Naive B cell (primary cell): ENCODE data around the gene RPS21. TPM values are rescaled to one million over a fixed set of nuclear protein-coding genes. Genes with fewer than 3 reads are reported as not detected.
A peak's percentile ranks its signal among the peaks of the same experiment; 100 is the strongest.
"Not testable (repeated sequence)": the region's sequence is repeated elsewhere in the genome, so short reads cannot be mapped to it uniquely, and the experiment has no call there.

Experiments used
- ATAC-seq, 2 donors: fragments of 150-1000 bp; cut with Tn5 transposase; 2 replicates each; pipeline ENCODE4 v1.10.0; 2021; ENCODE audit warnings: low read depth in 2 of 2, mild to moderate bottlenecking in 2 of 2, moderate library complexity in 2 of 2
- DNase-seq: peaks from one replicate; pipeline ENCODE4 v3.0.0; 2022
- H3K27ac Mint-ChIP-seq, 6 donors: one replicate each; pipeline ENCODE4 v1.8.0; 2020 to 2022; ENCODE audit warnings: mild to moderate bottlenecking in 6 of 6, mixed read lengths in 6 of 6, moderate library complexity in 5 of 6, inconsistent platforms in 2 of 6
- H3K27me3 Mint-ChIP-seq, 3 donors: one replicate each; pipeline ENCODE4 v1.8.0; 2021 to 2022; ENCODE audit warnings: mixed read lengths in 3 of 3, mild to moderate bottlenecking in 1 of 3
- H3K36me3 Mint-ChIP-seq, 2 donors: one replicate each; pipeline ENCODE4 v1.8.0; 2020 to 2022; ENCODE audit warnings: mixed read lengths in 2 of 2, inconsistent platforms in 1 of 2, mild to moderate bottlenecking in 1 of 2
- H3K4me1 Mint-ChIP-seq, 3 donors: one replicate each; pipeline ENCODE4 v1.8.0; 2020 to 2022; ENCODE audit warnings: mixed read lengths in 3 of 3, inconsistent platforms in 1 of 3, mild to moderate bottlenecking in 1 of 3, moderate library complexity in 1 of 3
- H3K4me3 Mint-ChIP-seq, 8 donors: one replicate each; pipeline ENCODE4 v1.8.0; 2020 to 2022; ENCODE audit warnings: mild to moderate bottlenecking in 8 of 8, mixed read lengths in 8 of 8, moderate library complexity in 8 of 8, inconsistent platforms in 2 of 8
- H3K9me3 Mint-ChIP-seq, 7 donors: one replicate each; pipeline ENCODE4 v1.8.0; 2020 to 2022; ENCODE audit warnings: mixed read lengths in 7 of 7, mild to moderate bottlenecking in 5 of 7, inconsistent platforms in 2 of 7, moderate library complexity in 1 of 7
- polyA plus RNA-seq, 6 donors: library from polyadenylated mRNA; unstranded; fragments of 300-500 nt; fragmentation: Illumina TruSeq; gene quantifications; one replicate each; pipeline ENCODE4 v1.2.3, GENCODE V29; 2021; ENCODE audit warnings: low read depth in 6 of 6

The RPS21 gene
- polyA plus RNA-seq, 6 donors from 2014 or later = 1,712 to 3,127 (median 2,557) TPM

DNA sequence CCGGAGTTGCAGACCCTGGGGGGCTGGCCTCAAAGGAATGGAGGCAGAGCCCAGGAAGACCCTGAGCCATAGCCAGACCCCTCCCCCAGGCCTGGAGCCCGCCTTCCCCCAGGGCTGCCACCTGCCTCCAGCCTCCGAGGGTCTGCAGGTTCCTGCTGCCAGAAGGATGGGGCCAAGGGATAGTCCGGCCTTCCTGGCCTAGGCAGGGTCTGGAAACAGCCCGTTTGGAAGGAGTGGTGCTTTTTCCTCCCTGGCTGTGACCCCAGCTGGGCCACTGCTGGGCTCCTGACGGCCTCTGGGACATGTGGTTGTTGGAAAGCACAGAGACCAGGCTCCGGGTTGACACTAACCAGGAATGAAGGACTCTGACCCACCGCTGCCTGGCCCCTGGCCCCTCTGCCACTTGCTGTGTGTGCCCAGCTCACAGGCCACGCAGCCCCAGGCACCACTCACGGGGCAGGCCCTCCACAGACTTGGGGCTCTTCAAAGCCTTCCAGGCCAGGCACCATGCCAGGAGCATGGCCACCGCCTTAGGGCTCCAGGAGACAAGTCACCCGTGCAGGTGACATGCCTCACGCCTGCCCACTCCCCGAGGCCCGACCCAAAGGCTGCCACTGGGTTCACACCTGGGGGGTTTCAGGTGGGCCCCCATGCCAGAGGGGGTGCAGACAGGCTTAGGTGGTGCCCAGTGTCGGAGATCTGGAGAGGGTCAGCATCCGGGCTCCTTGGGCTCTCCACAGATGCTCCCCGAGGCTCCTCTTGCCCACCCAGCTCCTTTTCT, 15.9 kb upstream of the RPS21 start:
- H3K36me3 Mint-ChIP-seq = no peaks in the 10 kb centered on the region
- DNase-seq (no peak), ATAC-seq (no peak)
- no peak overlapping the region for H3K27ac Mint-ChIP-seq
- peaks cover 5 to 18% (median 11%) of the 10 kb centered on the region in 3 donors for H3K27me3 Mint-ChIP-seq
- H3K4me3 Mint-ChIP-seq = no peak overlapping the region
- H3K4me1 Mint-ChIP-seq = peaks cover 16 to 19% (median 16%) of the 10 kb centered on the region in 3 donors
- H3K9me3 Mint-ChIP-seq = no peaks in the 10 kb centered on the region

DNA sequence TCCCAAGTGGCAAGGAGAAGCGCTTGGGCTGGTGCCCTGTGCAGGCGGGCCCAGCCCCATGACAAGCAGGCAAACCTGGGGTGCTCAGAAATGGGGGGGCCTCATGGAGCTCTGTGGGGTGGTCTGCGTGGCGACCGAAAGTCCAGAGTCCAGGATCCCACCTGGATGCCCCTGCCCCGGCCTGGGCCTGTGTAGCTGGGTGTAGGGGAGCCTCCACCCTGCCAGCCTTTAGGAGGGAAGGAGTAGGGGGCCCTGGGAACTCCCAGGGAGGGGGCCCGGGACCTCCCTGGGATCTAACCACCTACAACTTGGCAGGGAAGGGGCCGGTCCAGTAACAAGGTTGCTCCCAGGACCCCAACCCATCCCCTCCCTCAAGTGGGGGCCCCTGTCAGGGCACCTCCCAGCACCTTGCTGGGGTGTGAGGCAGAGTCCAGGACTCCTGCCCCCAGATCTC, 15.3 kb upstream of the RPS21 start:
- H3K4me3 Mint-ChIP-seq = no peak overlapping the region
- peaks cover 13 to 18% (median 16%) of the 10 kb centered on the region in 3 donors for H3K4me1 Mint-ChIP-seq
- ATAC-seq = no peak
- peaks cover 5 to 18% (median 11%) of the 10 kb centered on the region in 3 donors for H3K27me3 Mint-ChIP-seq
- no peaks in the 10 kb centered on the region for H3K36me3 Mint-ChIP-seq
- no peak for DNase-seq
- no peaks in the 10 kb centered on the region for H3K9me3 Mint-ChIP-seq
- H3K27ac Mint-ChIP-seq = peak overlapping the region in 1 of 6 donors; percentile 47

DNA sequence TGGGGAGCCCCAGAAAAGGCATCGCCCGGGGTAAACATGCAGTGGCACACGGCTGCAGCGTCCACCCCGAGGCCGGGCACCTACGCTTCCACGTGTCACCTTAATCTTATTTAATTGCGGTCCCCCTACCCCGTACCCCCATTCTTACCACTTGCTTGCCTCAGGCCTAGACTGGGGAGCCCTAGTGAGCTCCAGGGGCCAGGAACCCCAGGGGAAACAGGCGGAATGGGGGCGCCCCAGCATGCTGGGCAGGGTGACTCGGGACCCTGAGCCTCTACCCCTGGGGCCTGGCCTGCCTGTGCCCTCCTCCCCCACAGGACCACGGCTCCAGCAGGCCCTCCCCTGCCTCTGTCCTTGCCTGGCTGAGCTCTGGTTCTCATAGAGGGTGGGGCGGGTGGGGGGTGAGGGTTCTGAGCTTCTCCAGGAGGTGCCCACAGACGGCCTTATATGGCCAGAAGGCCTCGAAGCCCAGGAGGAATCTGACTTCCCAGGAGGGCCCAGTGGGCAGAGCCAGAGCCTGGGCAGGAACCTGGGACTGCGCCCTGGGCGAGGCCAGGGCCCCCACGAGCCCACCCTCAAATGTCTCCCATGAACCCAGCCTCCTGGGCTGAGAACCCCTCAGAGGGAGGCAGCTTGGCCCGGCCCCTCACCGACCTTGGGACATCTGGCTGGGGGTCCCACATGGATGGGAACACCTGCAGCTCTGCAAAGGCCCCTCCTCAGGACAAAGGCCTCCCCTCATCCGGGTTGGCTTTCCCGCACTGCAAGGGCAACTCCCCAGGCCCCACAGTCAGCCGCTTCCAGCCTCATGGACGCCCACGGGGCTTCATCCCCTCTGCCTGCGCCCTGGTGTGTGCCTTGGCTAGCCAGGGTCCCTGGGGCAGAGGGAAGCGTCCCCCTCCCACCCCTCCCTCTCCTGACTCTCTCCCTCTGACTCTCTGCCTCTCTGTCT, 14.6 kb upstream of the RPS21 start:
- DNase-seq (no peak), ATAC-seq (no peak)
- no peaks in the 10 kb centered on the region for H3K36me3 Mint-ChIP-seq
- H3K27ac Mint-ChIP-seq = peak overlapping the region in 1 of 6 donors; percentile 47
- peak overlapping the region in 2 of 8 donors; percentile 13 to 72 for H3K4me3 Mint-ChIP-seq
- H3K9me3 Mint-ChIP-seq = no peaks in the 10 kb centered on the region
- peaks cover 5 to 18% (median 11%) of the 10 kb centered on the region in 3 donors for H3K27me3 Mint-ChIP-seq
- H3K4me1 Mint-ChIP-seq = peaks cover 15 to 20% (median 18%) of the 10 kb centered on the region in 3 donors

DNA sequence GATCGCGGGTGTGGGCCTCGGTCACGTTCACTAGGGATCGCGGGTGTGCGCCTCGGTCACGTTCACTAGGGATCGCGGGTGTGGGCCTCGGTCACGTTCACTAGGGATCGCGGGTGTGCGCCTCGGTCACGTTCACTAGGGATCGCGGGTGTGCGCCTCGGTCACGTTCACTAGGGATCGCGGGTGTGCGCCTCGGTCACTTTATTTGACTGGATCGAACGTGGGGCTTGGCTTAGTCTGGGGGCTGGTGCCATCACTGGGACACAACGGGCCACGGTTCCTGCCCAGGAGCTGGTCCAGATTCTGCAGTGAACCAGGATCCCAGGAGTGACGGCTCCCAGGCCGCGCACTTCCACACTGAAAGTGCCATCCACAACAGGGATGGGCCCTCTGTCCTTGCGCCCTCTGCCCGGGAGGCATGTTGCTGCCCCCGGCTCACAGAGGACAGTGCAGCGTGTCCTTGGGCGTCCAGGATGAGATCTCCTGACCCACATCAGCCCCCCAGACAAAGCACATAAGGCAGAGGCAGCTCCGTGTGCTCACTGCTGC, 13.2 kb upstream of the RPS21 start:
- peaks cover 5 to 12% (median 11%) of the 10 kb centered on the region in 3 donors for H3K27me3 Mint-ChIP-seq
- not testable (repeated sequence) for ATAC-seq

DNA sequence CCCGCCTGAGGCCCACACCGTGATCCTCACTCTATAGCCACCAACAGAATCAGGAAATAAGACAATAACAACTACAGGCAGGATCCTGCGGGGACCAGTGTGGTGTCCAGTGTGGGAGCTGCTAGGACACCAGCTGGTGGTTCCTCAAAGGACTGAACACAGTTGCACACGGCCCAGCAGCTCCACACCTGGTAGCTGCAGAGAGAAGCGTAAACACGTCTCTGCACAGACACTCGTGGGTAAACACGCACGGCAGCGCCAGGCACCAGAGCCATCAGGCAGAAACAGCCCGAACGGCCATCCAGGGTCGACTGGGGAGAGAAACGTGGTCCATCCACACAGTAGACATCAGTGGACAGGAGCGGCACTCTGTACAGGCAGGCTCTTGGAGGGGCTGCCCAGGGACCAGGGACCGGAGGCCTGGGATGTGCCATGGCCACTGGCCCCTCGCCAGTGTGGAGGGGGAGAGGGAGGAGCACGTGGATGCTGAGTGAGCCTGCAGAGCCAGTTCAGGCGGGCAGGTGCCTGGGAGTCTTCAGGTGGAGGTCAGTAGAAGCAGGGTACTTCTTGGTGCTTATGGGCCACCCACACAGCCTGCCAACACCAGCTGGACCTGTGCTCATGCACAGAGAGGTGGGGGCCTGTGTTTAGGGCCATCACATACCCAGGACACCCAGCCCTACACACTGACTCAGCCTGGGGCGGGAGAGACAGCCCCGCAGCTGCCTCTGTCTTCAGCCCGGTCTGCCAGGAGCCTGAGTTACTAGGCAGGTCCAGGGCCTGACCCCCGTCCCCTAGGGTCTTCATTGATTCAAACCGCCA, 12.4 kb upstream of the RPS21 start:
- peaks cover 4 to 7% (median 5%) of the 10 kb centered on the region in 3 donors for H3K27me3 Mint-ChIP-seq
- ATAC-seq (no peak), DNase-seq (no peak)
- H3K4me3 Mint-ChIP-seq = peak overlapping the region in 1 of 8 donors; percentile 65
- H3K36me3 Mint-ChIP-seq = no peaks in the 10 kb centered on the region
- peak overlapping the region in 1 of 6 donors; percentile 66 for H3K27ac Mint-ChIP-seq
- no peaks in the 10 kb centered on the region for H3K9me3 Mint-ChIP-seq
- H3K4me1 Mint-ChIP-seq = peaks cover 7 to 10% (median 8%) of the 10 kb centered on the region in 3 donors

More for the DNA sequence above, 13.2 kb upstream of the RPS21 start:
- H3K9me3 Mint-ChIP-seq, DNase-seq, H3K36me3 Mint-ChIP-seq, H3K4me3 Mint-ChIP-seq: not testable (repeated sequence)
- H3K4me1 Mint-ChIP-seq = peaks cover 12 to 13% (median 13%) of the 10 kb centered on the region in 3 donors
- peak overlapping the region in 1 of 6 donors; percentile 26 for H3K27ac Mint-ChIP-seq

DNA sequence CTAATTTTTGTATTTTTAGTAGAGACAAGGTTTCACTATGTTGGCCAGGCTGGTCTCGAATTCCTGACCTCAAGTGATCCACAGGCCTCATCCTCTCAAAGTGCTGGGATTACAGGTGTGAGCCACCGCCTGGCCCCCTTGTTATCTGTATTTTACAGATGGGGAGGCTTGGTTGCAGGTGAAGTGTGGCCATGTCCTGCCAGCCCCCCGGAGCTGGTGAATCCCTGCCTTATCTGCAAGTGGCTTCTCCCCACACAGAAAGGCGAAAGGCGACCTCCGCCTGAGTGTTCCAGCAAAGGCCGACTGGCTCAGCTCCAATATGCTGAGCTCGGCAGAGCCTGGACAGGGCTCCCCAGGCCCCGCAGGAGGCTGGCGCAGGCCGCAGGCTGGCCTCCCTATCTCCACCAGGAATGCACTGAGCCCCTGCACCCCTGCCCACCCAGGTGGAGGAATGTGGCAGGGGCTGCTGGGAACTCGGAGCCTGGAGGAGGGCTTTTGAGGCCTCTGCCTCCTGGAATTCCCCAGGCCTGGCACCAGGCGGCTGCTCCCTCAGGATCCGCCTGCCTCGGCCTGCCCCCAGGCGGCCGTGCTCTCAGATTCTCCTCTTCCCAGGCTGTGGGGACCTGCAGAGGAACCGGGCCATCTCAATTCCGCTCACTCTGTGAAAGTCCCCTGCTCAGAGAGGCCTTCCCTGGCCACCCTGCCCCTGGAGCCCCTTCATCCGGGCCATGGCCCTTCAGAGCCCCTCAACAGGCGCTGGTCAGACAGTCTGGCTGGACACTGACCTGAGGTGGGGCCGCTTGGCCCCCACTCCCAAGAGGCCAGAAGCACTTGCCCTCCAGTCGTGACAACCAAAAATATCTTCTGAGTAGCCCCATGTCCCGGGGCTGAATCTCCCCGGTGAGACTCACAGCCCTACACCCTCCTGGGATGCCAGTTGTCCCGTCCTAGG, 10.5 kb upstream of the RPS21 start:
- Mint-ChIP-seq H3K27ac (no peak overlapping the region), H3K4me3 (peak overlapping the region in 1 of 8 donors; percentile 21), H3K27me3 (peaks cover 4 to 7% (median 5%) of the 10 kb centered on the region in 3 donors), H3K4me1 (peaks cover 7 to 10% (median 8%) of the 10 kb centered on the region in 3 donors), H3K9me3 (no peaks in the 10 kb centered on the region), H3K36me3 (no peaks in the 10 kb centered on the region)
- ATAC-seq (no peak), DNase-seq (no peak)

DNA sequence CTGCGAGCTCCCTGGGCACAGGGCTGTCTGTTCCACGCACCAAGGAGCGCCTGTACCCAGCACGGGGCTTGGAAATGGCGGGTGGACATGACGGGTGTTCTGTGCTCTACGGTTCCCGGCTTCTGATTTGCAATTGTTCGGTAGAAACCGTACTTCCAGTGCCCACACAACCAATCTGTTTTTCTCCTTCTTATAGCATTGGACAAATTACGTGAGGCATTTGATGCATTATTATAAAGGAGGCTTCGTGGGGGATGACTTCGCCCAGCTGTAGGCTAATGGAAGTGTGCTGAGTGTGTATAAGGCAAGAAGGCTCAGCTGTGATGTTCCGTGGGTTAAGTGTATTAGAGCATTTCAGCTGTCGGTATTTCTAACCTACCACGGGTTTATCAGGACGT, 9.8 kb upstream of the RPS21 start:
- H3K36me3 Mint-ChIP-seq = peaks cover 4 to 6% of the 10 kb centered on the region in 2 donors
- peak overlapping the region in 1 of 8 donors; percentile 21 for H3K4me3 Mint-ChIP-seq
- DNase-seq (no peak), ATAC-seq (no peak)
- peak overlapping the region in 1 of 6 donors; percentile 66 for H3K27ac Mint-ChIP-seq
- peaks cover 4 to 7% (median 5%) of the 10 kb centered on the region in 3 donors for H3K27me3 Mint-ChIP-seq
- peaks cover 0 to 4% (median 0%) of the 10 kb centered on the region in 7 donors for H3K9me3 Mint-ChIP-seq
- H3K4me1 Mint-ChIP-seq = peaks cover 11 to 14% (median 13%) of the 10 kb centered on the region in 3 donors

DNA sequence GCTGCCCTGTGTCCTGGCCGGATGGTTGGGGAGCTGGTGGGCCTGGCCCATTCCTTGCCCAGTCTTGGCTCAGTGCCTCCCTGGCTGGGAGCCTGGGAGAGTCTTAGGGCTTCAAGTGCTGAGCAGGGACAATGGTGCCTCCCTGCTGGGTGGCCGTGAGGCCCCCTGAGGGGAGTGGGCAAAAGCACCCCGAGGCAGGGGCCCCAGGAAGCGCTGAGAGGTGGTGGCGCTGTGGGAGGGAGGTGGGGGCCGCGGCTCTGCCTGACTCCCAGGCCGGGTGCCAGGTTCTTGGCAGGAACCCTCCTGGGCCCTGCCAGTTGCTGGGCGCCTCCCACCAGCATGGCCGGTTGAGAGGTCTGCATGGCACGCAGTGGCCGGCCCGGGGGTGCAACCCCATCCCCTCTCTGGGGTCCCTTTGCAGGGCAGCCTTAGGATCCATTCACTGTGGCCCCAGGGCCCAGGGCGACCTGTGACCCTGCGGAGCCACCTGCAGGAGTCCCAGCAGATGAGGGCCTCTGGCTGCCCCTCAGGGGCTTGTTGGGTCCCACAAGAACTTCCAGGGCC, 9.2 kb upstream of the RPS21 start:
- Mint-ChIP-seq H3K27ac (no peak overlapping the region), H3K9me3 (peaks cover 0 to 6% (median 0%) of the 10 kb centered on the region in 7 donors), H3K36me3 (peaks cover 6 to 10% of the 10 kb centered on the region in 2 donors), H3K4me3 (no peak overlapping the region), H3K4me1 (peaks cover 15 to 19% (median 18%) of the 10 kb centered on the region in 3 donors), H3K27me3 (peaks cover 2 to 7% (median 2%) of the 10 kb centered on the region in 3 donors)
- ATAC-seq (no peak), DNase-seq (no peak)

DNA sequence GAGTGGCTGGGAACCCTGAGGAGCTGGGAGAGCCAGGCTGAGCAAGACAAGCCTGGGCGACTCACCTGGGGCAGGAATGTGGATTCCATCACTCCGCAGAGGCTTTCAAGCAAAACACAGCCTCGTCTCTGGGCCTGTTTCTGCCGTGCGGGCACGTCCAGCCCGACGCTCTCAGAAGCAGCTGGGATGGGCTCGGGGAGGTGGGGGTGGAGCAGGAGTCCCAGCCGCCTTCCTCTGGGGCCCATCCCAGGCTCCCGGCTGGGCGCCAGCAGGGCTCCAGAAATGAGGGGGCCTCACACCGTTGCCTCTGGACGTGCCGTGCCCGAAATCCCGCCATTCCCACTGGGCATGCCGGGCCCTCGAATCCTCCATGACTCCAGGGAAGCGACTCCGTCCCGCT, 8.7 kb upstream of the RPS21 start:
- no peak for ATAC-seq
- Mint-ChIP-seq H3K36me3 (peaks cover 6 to 10% of the 10 kb centered on the region in 2 donors), H3K4me1 (peaks cover 13 to 22% (median 19%) of the 10 kb centered on the region in 3 donors), H3K27ac (no peak overlapping the region), H3K4me3 (no peak overlapping the region), H3K9me3 (peaks cover 0 to 6% (median 0%) of the 10 kb centered on the region in 7 donors), H3K27me3 (peaks cover 0 to 1% (median 0%) of the 10 kb centered on the region in 3 donors)
- DNase-seq = no peak

DNA sequence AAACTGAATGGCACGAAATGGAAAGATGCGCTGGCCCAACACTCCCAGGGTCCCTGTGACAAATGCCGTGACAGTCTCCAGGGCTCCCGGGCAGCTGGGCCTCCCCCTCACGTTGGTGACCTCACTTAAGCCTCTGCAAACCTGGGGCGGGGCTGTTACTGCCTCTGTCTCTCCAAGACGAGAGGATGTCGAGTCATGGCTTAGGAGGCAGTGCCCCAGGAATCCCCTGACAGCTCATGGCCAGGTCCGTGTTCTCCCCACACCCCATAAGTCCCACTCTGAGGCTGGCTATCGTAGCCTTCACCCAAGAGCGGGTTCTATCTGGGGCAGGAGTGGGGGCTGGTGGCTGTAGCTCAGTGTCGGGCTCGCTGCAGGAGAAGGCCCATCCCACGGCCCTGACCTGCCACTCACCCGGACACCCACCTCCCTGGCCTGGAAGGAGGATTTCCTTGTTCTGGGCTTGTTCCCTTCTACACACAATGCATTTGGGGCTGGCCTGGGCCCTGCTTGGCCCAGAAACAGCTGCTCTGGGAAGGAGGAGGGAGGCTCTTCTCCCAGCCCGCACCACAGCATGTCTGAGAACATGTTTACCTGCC, 5.6 kb upstream of the RPS21 start:
- ATAC-seq (no peak), DNase-seq (no peak)
- Mint-ChIP-seq H3K9me3 (peaks cover 0 to 6% (median 0%) of the 10 kb centered on the region in 7 donors), H3K27ac (peak overlapping the region in 2 of 6 donors; percentile 2 to 85), H3K27me3 (no peaks in the 10 kb centered on the region), H3K4me1 (peaks cover 27 to 35% (median 34%) of the 10 kb centered on the region in 3 donors), H3K4me3 (no peak overlapping the region), H3K36me3 (peaks cover 6 to 10% of the 10 kb centered on the region in 2 donors)

DNA sequence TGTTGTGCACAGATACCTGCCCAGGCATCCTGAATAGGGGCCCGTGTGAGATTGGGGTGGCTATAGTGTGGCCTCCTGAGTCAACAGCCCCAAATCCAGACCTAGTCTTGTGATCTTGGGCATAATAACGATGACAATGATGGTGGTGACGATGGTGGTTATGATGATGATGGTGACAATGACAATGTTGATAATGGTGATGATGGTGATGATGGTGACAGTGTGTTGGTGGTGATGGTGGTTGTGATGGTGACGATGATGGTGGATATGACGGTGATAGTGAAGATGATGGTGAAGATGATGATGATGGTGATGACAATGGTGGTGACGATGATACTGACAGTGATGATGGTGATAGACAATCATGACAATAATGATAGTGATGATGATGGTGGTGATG, 5.1 kb upstream of the RPS21 start:
- no peaks in the 10 kb centered on the region for H3K27me3 Mint-ChIP-seq
- H3K9me3 Mint-ChIP-seq = peaks cover 0 to 6% (median 0%) of the 10 kb centered on the region in 7 donors
- H3K36me3 Mint-ChIP-seq = peaks cover 6 to 10% of the 10 kb centered on the region in 2 donors
- H3K4me3 Mint-ChIP-seq = peak overlapping the region in 1 of 8 donors; percentile 36
- H3K27ac Mint-ChIP-seq = peak overlapping the region in 3 of 6 donors; percentile 0 to 3 (median 2)
- DNase-seq (no peak), ATAC-seq (no peak)
- H3K4me1 Mint-ChIP-seq = peaks cover 27 to 36% (median 35%) of the 10 kb centered on the region in 3 donors
